Measurements from ENCODE around the gene MRPL1. TPM values are rescaled to one million over a fixed set of nuclear protein-coding genes. Genes with fewer than 3 reads are reported as not detected.
A peak's percentile ranks its signal among the peaks of the same experiment; 100 is the strongest.

MRPL1 gene
- total and polyA plus RNA-seq, 2 donors (not counting 3 experiments of a cell fraction or from before 2014, with no cell fraction given), result 11.5 to 42.9 TPM

- DNase-seq (ENCODE audit: low read depth, low spot score) (peak; percentile 7), FAIRE-seq (no peak)
- Histone ChIP-seq H3K36me3 (ENCODE audit: control insufficient read depth in 2 of 2, extremely low read depth in 1 of 2, insufficient read depth in 2 of 2, low read length in 2 of 2) (no peaks in the 10 kb centered on the region), H3K9ac (replicated peaks; ENCODE audit: extremely low read depth, insufficient read depth, low read length) (peak overlapping the region; percentile 53), H3K4me3 (replicated peaks in 1 of 3; ENCODE audit: insufficient read depth in 1 of 3, low read depth in 1 of 3, low read length in 3 of 3) (no peak overlapping the region), H4K20me1 (replicated peaks; ENCODE audit: control insufficient read depth, extremely low read depth, insufficient read depth, low read length) (no peaks in the 10 kb centered on the region), H3K79me2 (ENCODE audit: control insufficient read depth, insufficient read depth, low read length) (peaks cover 2% of the 10 kb centered on the region), H3K4me2 (ENCODE audit: insufficient read depth, low read length) (peak overlapping the region; percentile 1), H3K9me1 (replicated peaks; ENCODE audit: control insufficient read depth, extremely low read depth, insufficient read depth, low read length) (no peaks in the 10 kb centered on the region), H3K27ac (ENCODE audit: insufficient read depth, low read depth, low read length) (peak overlapping the region; percentile 96), H3K27me3 (ENCODE audit: control insufficient read depth in 2 of 2, insufficient read depth in 2 of 2, low read length in 2 of 2) (no peaks in the 10 kb centered on the region), H2AFZ (ENCODE audit: low read depth, low read length) (no peak overlapping the region), H3K9me3 (replicated peaks; ENCODE audit: control insufficient read depth, insufficient read depth, low read length) (no peaks in the 10 kb centered on the region), H3K4me1 (ENCODE audit: control insufficient read depth, extremely low read depth, insufficient read depth, low read length) (peaks cover 56% of the 10 kb centered on the region)
- TSS peak; percentile 84 for BruUV-seq (replicated peaks)
- dilution Hi-C loops (cut with MboI; ENCODE audit: extremely low pct_ligation_motif_present, low sequenced_read_pairs), result no loop called here
- TF ChIP-seq POLR2A (IDR thresholded peaks at IDR 0.05; ENCODE audit: low read depth, low read length), result no peak
- no peak for TF ChIP-seq MAX (IDR thresholded peaks at IDR 0.05; ENCODE audit: insufficient read depth, insufficient read length)
- TF ChIP-seq GATA2 (IDR thresholded peaks at IDR 0.05; ENCODE audit: insufficient read depth, insufficient read length, low read depth, low read length), result no peak
- POLR2A ChIA-PET, result no interaction called here
- intact Hi-C loops (cut with micrococcal nuclease), result loop anchor here (1.0 to 2.0 kb wide), 4 partner anchors 10 to 112 kb away; partner anchors contain the start of genes CNOT6L and MRPL1
- CTCF ChIA-PET, result interaction anchor here (0.7 to 1.8 kb wide), 4 partner anchors 9 to 68 kb away, joined by 3 to 7 read pairs (median 3); partner anchors contain the start of gene MRPL1
Observed at GRCh38 chr4:77930876-77931275, 68.2 kb downstream of the MRPL1 start.

DNA sequence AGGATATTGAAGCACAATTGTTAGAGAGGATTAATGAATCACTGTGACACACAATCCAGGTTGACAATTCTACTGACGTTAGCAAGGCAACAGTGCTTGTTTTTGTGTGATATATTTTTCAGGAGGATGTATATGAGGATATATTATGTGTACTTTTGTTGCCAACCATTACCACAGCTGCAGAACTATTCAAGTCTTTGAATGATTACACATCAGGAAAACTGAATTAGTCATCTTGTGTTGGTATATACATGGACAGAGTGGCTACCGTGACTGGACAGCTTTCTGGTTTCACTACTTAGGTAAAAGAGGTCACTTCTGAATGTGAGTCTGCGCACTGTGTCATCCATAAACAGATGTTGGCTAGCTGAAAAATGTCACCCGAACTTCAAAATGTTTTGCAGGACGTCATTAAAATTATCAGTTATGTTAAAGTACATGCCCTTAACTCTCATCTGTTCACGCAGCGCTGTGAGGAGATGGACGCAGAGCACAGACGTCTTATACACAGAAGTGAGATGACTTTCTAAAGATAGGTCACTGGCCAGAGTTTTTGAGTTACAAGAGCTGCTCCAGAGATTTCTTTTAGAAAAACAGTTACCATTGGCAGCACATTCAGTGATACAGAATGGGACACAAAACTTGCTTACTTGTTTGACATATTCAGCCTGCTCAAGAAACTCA is 69.0 kb downstream of the MRPL1 start:
- no peaks in the 10 kb centered on the region for H3K9me3 ChIP-seq (replicated peaks; ENCODE audit: control insufficient read depth, insufficient read depth, low read length)
- H3K4me2 ChIP-seq (ENCODE audit: insufficient read depth, low read length), result peak overlapping the region; percentile 38
- DNase-seq (ENCODE audit: low read depth, low spot score) (peak; percentile 88), FAIRE-seq (peak; percentile 87)
- no peak overlapping the region for H3K4me3 ChIP-seq (replicated peaks in 1 of 3; ENCODE audit: insufficient read depth in 1 of 3, low read depth in 1 of 3, low read length in 3 of 3)
- TF ChIP-seq POLR2A (IDR thresholded peaks at IDR 0.05; ENCODE audit: low read depth, low read length), result no peak
- no peak for TF ChIP-seq MAX (IDR thresholded peaks at IDR 0.05; ENCODE audit: insufficient read depth, insufficient read length)
- TF ChIP-seq FOS (IDR thresholded peaks at IDR 0.05; ENCODE audit: borderline replicate concordance, insufficient read depth, low read length), result peak; percentile 89
- no peak for TF ChIP-seq MYC (IDR thresholded peaks at IDR 0.05; ENCODE audit: low read depth, low read length)
- peak; percentile 7 for TF ChIP-seq GATA2 (IDR thresholded peaks at IDR 0.05; ENCODE audit: insufficient read depth, insufficient read length, low read depth, low read length)
- TF ChIP-seq EZH2 (IDR thresholded peaks at IDR 0.05; ENCODE audit: borderline replicate concordance, low read depth, low read length, severe bottlenecking), result no peak
- TF ChIP-seq POLR2AphosphoS5 (IDR thresholded peaks at IDR 0.05; ENCODE audit: insufficient read depth, low read depth, low read length), result peak; percentile 35
- TF ChIP-seq JUN (IDR thresholded peaks at IDR 0.05; ENCODE audit: borderline replicate concordance, insufficient read depth, insufficient read length, low read depth), result peak; percentile 94
- TF ChIP-seq, protein P1, sequence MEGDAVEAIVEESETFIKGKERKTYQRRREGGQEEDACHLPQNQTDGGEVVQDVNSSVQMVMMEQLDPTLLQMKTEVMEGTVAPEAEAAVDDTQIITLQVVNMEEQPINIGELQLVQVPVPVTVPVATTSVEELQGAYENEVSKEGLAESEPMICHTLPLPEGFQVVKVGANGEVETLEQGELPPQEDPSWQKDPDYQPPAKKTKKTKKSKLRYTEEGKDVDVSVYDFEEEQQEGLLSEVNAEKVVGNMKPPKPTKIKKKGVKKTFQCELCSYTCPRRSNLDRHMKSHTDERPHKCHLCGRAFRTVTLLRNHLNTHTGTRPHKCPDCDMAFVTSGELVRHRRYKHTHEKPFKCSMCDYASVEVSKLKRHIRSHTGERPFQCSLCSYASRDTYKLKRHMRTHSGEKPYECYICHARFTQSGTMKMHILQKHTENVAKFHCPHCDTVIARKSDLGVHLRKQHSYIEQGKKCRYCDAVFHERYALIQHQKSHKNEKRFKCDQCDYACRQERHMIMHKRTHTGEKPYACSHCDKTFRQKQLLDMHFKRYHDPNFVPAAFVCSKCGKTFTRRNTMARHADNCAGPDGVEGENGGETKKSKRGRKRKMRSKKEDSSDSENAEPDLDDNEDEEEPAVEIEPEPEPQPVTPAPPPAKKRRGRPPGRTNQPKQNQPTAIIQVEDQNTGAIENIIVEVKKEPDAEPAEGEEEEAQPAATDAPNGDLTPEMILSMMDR (IDR thresholded peaks at IDR 0.05; ENCODE audit: extremely low read depth in 1 of 2, insufficient read depth in 1 of 2, low read depth in 1 of 2, low read length in 2 of 2), result no peak
- POLR2A ChIA-PET, result no interaction called here
- TSS peak; percentile 79 for BruUV-seq (replicated peaks)
- H3K4me1 ChIP-seq (ENCODE audit: control insufficient read depth, extremely low read depth, insufficient read depth, low read length), result peaks cover 56% of the 10 kb centered on the region
- H3K9me1 ChIP-seq (replicated peaks; ENCODE audit: control insufficient read depth, extremely low read depth, insufficient read depth, low read length), result no peaks in the 10 kb centered on the region
- peaks cover 2% of the 10 kb centered on the region for H3K79me2 ChIP-seq (ENCODE audit: control insufficient read depth, insufficient read depth, low read length)
- peak overlapping the region; percentile 96 for H3K27ac ChIP-seq (ENCODE audit: insufficient read depth, low read depth, low read length)
- CTCF ChIA-PET, result interaction anchor here (0.7 to 1.8 kb wide), 4 partner anchors 10 to 69 kb away, joined by 3 to 7 read pairs (median 3); partner anchors contain the start of gene MRPL1
- no peaks in the 10 kb centered on the region for H3K36me3 ChIP-seq (ENCODE audit: control insufficient read depth in 2 of 2, extremely low read depth in 1 of 2, insufficient read depth in 2 of 2, low read length in 2 of 2)
- H2AFZ ChIP-seq (ENCODE audit: low read depth, low read length), result no peak overlapping the region
- H3K9ac ChIP-seq (replicated peaks; ENCODE audit: extremely low read depth, insufficient read depth, low read length), result peak overlapping the region; percentile 75
- no peaks in the 10 kb centered on the region for H3K27me3 ChIP-seq (ENCODE audit: control insufficient read depth in 2 of 2, insufficient read depth in 2 of 2, low read length in 2 of 2)
- H4K20me1 ChIP-seq (replicated peaks; ENCODE audit: control insufficient read depth, extremely low read depth, insufficient read depth, low read length), result no peaks in the 10 kb centered on the region
- dilution Hi-C loops (cut with MboI; ENCODE audit: extremely low pct_ligation_motif_present, low sequenced_read_pairs), result no loop called here
- intact Hi-C loops (cut with micrococcal nuclease), result loop anchor here (1.0 to 2.0 kb wide), 4 partner anchors 10 to 112 kb away; partner anchors contain the start of genes CNOT6L and MRPL1

Data from endothelial cell of umbilical vein (primary cell).